A204.1 (cell line): ENCODE data around the gene ZNF610.

Source experiments
- FAIRE-seq: peaks from 2 replicates; lab custom pipeline; 2012; peaks lifted over from hg19 to GRCh38; lab: Jason Lieb, UNC

ZNF610 gene

GRCh38 chr19:52398081-52398441 is 62.0 kb downstream of the ZNF610 start:
- no peak for FAIRE-seq

GRCh38 chr19:52410276-52410675 is 74.2 kb downstream of the ZNF610 start:
- FAIRE-seq: no peak

DNA sequence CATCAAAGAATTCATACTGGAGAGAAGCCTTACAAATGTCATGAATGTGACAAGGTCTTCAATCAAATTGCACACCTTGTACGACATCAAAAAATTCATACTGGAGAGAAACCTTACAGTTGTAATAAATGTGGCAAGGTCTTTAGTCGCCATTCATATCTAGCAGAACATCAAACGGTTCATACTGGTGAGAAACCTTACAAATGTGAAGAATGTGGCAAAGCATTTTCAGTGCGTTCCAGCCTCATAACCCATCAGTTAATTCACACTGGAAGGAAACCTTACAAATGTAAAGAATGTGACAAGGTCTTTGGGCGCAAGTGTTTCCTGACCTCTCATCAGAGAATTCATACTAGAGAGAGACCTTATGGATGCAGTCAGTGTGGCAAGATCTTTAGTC is 79.7 kb downstream of the ZNF610 start:
- no peak for FAIRE-seq
